ENCODE results near the gene ZNF212.

The ZNF212 gene

DNA sequence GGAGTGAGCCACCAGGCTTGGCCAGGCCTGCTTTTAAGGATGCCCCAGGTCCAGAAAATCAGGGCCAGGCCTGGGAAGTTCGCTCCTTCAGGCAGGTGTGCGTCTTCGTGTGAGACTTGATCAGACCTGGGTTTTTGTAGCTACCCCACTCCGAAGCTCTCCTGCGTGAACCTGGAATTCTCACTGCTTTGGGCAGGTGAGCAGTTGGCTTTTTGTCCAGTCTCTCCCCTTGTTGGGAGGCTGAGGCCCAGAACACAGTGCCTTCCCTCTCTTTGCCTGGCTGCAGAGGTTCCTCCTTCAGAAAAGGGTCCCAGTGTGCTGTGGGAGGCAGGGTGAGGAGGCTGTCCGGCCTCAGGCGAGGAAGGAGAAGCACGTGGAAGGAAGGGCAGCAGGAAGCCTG is 49.8 kb downstream of the ZNF212 start:
- DNase-seq = no peak

GRCh38 chr7:149289856-149290255 is 50.4 kb downstream of the ZNF212 start:
- DNase-seq = no peak

DNA sequence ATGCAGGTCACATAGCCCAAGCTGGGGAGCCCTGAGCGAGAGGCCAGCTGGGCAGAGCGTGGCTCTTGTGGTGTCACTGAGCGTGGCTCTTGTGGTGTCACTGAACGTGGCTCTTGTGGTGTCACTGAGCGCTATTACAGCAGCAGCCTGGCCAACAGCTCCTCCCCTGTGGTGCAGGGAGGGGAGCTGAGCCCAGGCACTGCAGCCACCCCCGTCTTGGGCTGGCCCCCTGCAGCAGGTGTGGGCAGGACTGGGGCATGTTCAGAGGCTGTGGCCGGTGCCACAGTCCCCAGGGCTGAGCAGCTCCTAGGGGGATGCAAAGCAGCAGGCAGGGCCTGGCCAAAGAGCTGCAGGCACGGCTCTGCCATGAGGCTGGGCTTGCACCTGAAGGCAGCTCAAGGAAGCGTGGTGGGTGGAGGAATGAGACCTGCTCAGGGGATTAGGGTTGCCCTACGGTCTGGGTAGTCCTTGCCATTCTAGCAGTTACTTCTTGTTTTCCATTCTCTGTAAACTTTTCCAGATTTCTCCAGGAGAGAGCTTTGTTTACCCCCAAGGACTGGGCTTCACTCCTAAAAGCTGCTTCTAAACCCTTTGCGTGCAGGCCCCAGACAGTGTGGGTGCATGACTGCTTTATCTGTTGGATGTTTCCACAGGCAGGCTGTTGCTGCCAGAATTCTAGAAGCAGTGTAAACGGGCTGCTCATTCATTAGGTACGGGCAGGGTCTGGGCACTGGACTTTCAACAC is 51.8 kb downstream of the ZNF212 start:
- no peak for DNase-seq

- DNase-seq = no peak
Measured at GRCh38 chr7:149291781-149292461, 52.5 kb downstream of the ZNF212 start.

DNA sequence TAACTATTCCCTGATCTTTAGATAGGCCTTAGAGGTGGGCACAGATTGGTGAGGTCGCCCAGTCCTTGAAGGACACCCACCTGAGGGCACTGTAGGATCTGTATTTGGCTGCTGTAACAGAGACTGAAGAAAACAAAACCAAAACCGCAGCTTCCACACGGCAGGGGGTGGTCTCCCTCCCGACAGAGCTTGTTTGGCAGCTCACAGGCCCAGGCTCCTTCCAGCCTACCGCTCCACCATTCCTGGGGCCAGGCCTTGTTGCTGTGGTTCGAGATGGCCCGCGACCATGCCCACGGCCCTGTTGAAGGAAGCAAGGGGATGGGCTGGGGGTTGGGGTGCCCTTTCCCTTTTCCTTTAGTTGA is 53.0 kb downstream of the ZNF212 start:
- DNase-seq = no peak

DNA sequence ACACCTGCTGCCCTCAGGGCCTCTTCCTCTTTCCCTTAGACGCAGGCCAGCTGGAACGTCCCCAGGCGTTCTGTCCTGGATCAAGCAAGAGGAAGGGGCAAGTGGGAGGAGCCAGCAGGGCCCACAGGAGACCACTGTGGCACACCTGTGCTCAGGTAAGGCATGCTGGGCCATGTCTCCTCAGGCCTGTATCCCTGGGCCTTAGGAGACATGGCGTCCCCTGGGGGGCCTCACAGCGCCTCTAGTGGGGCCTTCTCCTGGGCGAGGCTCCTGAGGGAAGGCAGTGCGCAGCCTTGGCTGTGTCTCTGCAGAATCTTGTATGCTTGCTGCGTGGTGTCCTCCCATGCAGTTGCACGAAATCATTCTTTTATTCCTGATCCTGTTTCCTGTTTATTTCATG is 53.9 kb downstream of the ZNF212 start:
- DNase-seq = no peak

DNA sequence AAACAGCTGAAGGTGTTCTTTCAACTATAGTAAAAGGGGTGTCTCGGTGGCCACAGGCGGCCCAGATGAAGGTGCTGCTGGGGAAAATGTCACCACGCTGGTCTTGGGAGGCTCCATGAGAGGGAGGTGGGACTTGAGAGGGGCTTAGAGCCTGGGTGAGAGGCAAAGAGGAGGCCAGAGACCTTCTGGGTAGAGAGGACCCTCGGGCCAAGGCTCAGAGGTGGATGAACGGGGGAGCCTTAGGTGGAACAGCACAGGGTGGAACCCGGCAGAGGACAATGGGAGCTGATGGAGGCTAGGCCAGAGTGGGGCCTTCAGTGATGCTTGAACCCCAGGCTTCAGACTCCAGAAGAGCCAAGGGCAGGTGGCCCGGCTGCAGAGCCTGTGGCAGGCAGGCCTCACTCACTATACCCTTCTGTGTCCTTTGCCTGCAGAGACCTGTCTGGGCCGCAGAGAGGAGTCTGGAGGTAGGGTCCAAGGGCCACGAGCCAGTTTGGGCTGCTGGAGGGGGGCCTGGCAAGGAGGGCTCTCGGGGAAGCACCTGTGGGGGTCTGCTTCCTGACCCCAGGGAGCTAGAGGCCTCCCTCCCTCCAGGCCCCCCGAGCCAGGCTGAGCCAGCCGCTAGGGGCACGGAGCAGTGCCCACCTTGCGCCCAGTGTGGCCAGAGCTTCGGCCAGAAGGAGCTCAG is 54.6 kb downstream of the ZNF212 start:
- no peak for DNase-seq

GRCh38 chr7:149294634-149295480 is 55.4 kb downstream of the ZNF212 start:
- DNase-seq = no peak

- no peak for DNase-seq
Measured at GRCh38 chr7:149295481-149295850, 56.0 kb downstream of the ZNF212 start.

- no peak for DNase-seq
Measured at GRCh38 chr7:149296368-149296767, 56.9 kb downstream of the ZNF212 start.

DNA sequence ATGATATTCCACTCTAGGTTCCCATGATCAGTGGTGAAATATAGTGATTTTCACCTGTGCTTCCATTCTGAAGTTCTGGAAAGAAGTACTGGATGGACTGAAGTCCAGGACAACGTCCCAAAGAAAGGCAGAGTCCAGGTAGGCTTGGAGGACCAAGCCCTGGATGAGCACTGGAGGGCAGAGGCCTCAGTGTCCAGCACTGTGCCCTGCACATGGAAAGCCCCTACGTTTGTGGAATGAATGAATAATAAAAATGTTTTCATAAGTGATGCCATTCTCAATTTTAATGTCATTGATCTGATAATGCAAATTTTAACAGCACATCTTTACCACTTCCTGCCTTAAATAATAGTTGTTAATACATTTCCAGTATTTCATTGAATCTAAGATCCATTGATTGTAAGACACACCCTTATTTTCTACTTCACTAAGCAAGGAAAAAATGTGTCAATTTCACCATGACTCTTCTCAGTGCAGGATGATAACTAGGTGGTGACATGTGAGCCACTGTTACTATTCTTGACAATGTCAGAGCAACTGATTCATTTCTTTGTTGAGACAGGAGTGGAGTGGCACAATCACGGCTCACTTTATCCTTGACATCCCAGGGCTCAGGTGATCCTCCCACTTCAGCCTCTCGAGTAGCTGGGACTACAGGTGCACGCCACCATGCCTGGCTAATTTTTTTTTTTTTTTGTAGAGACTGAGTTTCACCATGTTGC is 57.7 kb downstream of the ZNF212 start:
- no peak for DNase-seq

GRCh38 chr7:149300620-149301285 is 61.3 kb downstream of the ZNF212 start:
- DNase-seq = no peak

GRCh38 chr7:149302222-149302621 is 62.8 kb downstream of the ZNF212 start:
- no peak for DNase-seq

GRCh38 chr7:149302865-149303264 is 63.4 kb downstream of the ZNF212 start:
- DNase-seq = no peak

DNA sequence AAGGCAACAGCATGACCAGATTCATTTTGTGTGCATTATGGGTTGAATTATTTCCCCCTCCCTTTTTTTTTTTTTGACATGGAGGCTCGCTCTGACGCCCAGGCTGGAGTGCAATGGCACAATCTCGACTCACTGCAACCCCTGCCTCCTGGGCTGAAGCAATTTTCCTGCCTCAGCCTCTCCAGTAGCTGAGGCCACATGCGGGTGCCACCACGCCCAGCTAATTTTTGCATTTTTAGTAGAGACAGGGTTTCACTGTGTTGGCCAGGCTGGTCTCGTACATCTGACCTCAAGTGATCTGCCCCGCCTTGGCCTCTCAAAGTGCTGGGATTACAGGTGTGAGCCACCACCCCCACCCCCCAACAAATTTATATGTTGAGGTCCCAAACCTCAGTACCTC is 64.6 kb downstream of the ZNF212 start:
- no peak for DNase-seq

Data from GOT3 (cell line).